HG02938 (cell line): Measurements from ENCODE around the gene BST1.
"Not testable (repeated sequence)": the region's sequence is repeated elsewhere in the genome, so short reads cannot be mapped to it uniquely, and the experiment has no call there.

Experiments used
- ATAC-seq: cut with Tn5 transposase; IDR thresholded peaks from one replicate; pipeline ENCODE4 v1.9.1; 2021; ENCODE audit warnings: mild to moderate bottlenecking, moderate library complexity; ENCODE audit not compliant: unreplicated experiment

Gene BST1

DNA sequence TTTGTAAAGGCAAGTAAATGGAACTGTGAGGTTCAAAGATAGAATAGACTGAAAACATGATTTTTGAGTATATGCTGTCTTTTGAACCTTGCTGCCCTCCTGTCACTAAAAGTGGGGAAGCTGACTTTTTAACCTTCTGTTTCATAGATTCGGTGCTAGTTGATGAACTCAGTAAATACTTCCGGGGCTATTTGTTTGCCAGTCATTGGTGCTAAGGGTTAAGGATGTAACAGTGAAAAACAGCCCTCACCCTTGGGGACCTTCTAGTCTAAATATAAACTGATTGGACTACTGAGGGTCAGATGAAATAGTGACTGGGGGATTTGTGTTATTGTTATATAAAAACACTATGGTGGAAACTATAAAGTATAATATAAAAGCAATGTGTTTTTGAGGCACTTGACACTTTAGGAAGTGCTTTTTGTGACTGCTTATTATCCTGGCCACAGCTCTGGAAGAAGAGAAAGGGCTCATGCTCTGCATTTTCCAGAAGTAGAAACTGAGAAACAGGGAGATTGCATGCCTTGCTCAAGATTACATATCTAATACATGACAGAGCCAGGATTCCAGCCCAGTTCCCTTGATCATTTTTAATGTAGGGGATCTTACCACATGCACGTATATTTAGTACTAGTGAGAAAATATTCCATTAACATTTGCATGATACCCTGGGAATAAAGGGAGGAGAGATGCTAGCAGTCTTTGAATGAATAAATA is 3.9 kb downstream of the BST1 start:
- no peak for ATAC-seq

- no peak for ATAC-seq
Measured at GRCh38 chr4:15707363-15707715, 4.5 kb downstream of the BST1 start.

DNA sequence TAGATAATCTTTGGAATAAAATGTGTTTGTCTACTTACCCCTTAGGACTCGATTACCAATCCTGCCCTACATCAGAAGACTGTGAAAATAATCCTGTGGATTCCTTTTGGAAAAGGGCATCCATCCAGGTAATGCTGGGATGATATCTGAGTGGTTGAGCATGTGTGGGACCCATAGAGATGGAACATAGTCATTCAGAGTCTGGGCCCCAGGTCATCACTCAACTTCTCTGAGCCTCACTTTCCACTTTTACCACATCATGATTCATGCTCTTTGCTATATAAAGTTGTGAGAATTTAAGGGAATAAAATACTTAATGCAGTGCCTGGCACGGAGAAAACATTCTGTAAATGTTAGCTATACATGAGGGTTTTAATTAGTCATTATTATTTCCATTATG is 8.9 kb downstream of the BST1 start:
- ATAC-seq = no peak

DNA sequence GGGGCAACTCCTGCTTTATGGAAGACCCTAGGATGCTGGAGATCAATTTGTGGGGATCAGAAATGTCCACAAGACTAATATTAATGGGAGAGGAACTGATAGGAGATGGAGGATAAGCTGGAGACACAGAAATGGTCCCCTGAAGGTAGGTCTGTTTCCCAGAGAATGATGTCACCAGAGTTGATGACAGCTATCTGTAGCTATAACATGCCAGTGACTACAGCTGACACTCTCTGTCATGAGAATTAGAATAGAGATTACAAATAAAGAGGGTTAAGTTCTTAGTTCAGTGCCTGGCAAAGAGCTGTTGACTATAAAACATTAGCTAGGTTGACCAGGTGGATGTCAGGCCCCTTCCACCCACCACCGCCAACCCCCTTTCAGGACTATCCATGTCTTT is 9.3 kb downstream of the BST1 start:
- no peak for ATAC-seq

DNA sequence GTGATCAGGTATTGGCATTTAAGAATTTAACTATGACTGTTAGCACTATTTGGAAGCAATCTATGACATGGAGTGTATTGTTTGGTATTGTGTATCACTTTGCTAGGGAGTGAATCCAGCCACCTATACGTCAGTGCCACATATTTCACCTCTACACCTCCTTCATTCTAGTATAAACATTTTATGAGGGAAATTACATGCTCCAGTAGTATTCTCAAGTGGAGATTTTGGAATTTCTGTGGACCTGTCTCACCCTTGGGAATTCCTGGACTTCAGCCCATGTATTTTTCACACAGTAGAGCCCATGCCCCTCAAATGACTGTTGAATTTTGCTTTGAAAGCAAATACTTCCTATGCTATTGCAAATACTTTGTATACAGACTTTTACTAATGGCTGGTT is 11.3 kb downstream of the BST1 start:
- ATAC-seq = no peak

DNA sequence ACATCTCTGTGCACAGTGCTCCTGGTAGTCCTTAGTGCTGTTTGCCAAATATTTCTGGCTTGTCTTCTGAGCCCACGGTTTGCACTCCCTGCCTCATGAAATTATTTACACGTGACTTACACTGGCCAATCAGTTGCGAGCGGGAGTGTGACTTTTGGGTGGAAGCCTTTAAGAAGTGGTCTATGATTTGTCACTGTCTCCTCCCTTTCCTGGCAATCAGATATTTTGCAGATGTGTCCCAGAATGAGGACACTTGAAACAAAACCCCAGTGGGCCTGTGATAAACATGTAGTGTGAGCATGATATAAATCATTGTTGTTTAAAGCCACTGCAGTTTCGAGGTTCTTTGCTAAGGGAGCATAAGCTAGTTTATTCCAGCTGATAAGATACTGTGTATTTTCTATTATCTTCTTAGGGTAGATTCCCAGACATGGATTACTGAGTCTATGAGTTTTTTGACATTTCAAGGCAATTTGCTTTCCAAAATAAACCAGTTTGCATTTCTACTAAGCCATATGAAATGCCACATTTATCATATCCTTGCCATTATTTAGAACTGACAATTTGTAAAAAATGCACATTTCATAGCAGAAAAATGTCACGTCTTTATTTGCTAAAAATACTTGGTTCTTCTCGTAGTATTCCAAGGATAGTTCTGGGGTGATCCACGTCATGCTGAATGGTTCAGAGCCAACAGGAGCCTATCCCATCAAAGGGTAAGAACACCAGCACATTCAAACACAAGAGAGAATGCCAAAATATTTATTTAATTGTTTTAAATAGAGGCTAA is 12.0 kb downstream of the BST1 start:
- ATAC-seq = no peak

DNA sequence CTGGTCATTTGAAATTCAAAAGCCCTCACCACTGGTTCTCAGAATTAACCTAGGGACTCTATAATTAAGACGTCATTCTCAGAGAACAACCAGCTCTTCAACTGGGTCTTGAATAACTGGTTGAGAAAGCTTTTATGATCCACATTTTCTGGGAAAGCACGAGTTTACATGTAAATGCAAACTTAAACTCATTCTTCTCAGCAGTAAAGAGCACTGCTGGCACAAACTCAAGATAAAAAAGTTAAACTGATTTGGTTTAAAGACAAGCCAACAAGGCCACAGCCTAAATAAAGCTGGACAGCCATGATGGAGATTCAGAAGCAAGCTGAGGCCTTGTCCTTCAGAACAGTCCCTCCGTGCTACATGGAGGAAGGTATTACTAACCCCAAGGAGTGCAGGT is 13.2 kb downstream of the BST1 start:
- no peak for ATAC-seq

- no peak for ATAC-seq
Measured at GRCh38 chr4:15717086-15717485, 14.2 kb downstream of the BST1 start.

- ATAC-seq = no peak
Measured at GRCh38 chr4:15717657-15718416, 15.0 kb downstream of the BST1 start.

GRCh38 chr4:15718465-15718864 is 15.6 kb downstream of the BST1 start:
- no peak for ATAC-seq

DNA sequence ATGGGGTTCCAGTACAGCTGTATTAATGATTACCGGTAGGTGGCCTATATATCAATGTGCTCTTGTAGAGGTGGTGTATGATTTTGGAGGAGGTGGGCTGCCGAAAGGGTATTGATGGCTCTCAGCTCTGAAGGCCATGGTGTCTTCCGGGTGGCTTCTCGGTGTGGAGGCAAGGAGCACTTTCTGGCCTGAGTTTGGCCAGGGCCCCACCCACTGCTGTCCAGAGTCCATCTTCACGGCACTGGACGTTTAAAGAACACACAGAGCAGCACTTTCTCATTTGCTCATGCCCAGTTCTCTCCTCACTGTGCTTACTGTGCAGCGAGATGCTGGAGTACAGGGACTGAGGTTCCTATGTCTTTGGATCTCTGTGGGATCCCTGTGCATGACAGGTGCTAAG is 16.1 kb downstream of the BST1 start:
- ATAC-seq = no peak

GRCh38 chr4:15719506-15719905 is 16.6 kb downstream of the BST1 start:
- no peak for ATAC-seq

- ATAC-seq = no peak
Measured at GRCh38 chr4:15720851-15721250, 18.0 kb downstream of the BST1 start.

DNA sequence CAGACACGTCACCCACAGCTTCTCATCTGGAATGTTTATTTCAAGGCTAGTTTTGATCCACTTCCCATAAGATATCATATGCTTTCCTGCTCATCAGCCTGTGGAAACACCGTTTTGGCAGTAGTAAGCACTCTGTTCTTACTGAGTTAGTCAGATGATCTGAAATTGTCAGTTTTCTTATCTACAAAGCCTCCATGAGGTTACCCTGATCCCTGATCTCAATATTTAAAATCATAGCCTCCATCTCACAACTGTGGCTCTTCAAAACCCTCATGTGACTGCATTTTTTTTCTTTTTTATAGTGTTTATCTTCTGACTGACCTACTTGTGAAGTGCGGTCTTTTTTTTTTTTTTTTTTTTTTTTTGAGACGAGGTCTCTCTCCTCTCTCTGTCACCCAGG is 22.7 kb downstream of the BST1 start:
- ATAC-seq = no peak

- ATAC-seq = no peak
Measured at GRCh38 chr4:15729910-15730533, 27.2 kb downstream of the BST1 start.

DNA sequence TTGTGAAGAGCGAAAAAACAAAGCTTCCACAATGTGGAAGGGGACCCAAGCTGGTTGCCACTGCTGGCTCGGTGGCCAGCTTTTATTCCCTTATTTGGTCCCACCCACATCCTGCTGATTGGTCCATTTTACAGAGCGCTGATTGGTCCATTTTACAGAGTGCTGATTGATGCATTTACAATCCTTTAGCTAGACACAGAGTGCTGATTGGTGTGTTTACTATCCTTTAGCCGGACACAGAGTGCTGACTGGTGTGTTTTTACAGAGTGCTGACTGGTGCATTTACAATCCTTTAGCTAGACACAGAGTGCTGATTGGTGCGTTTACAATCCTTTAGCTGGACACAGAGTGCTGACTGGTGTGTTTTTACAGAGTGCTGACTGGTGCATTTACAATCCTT is 30.2 kb downstream of the BST1 start:
- not testable (repeated sequence) for ATAC-seq

- ATAC-seq = no peak
Measured at GRCh38 chr4:15735536-15735935, 32.7 kb downstream of the BST1 start.

DNA sequence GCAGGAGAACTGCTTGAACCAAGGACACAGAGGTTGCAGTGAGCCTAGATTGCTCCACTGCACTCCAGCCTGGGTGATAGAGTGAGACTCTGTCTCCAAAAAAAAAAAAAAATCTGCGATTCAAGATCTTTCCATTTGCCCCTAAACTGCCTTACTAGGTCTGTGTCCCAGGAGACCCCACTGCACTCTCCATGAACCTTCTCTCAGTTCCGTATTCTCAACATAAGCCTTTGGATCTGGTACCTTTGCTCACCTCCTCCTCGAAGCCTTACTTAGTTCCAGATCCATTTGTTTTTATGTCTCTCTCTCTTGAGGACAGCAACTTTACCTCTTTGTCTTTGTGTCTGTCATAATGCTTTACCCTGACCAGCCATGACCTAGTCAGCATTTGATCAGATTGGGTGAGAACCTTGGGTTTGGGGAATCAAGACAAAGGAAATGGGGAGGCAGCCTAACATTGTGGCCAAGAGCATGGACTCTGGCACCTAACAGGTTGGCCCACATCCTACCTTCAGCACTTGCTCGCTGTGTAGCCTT is 33.7 kb downstream of the BST1 start:
- no peak for ATAC-seq

DNA sequence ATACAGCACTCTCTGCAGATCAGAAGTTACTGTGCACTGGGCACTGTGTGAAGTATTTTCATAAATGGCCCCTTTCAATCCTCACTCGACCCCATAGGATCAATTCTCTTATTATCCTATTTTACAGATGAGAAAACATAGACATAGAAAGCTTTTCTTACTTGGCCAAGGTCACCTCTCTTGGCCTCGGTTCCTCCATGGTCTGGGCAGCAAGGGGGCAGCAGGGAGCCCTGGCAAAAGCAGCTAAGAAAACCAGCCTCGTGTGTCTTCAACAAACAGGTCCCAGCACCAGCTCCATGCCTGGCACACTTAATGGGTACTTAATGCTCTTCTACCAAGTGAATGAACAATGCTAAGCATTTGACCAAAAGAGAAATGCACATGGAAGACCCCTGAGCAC is 34.4 kb downstream of the BST1 start:
- no peak for ATAC-seq

DNA sequence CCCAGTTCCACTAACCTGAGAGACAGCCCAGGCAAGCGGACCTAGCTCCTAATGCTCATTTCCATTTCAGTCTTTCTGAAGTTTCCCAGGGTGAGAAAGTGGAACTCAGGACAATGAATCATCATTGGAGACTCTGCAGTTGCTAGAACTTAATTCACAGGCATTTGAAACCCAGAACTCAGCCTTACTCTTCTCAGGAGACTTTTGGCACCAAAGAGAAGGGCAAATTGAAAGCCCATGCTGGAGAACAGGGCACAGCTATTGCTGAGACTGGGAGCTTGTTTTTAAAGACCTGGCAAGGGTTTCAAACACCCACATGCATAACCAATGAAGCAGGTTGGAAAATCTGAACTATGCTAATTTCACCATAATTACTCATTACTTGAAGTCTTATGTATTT is 36.0 kb downstream of the BST1 start:
- no peak for ATAC-seq

- ATAC-seq = no peak
Measured at GRCh38 chr4:15740764-15741404, 38.0 kb downstream of the BST1 start.
